Measurements from ENCODE around the gene HSD17B12.
"Not testable (repeated sequence)": the region's sequence is repeated elsewhere in the genome, so short reads cannot be mapped to it uniquely, and the experiment has no call there.

Gene HSD17B12

DNA sequence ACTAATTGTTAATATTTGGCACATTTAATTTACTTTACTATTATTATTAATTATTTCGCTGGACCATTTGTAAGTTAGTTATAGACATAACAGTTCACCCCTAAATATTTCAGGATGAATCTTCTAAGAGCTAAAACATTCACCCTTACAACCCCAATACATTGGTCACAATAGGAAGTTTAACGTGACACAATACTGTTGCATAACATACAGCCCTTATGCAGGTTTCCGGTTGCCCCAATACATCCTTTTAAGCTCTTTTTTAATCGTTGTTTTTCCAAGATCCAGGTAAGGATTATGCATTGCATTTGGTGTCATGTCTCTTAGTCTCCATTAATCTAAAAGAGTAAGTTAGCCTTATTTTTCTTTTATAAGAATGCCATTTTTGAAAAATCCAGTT, 71.2 kb downstream of the HSD17B12 start:
- no peak overlapping the region for H3K4me3 ChIP-seq (ENCODE audit: low read depth, low read length)
- DNase-seq (ENCODE audit: low read depth) = no peak
- TF ChIP-seq, protein P1, sequence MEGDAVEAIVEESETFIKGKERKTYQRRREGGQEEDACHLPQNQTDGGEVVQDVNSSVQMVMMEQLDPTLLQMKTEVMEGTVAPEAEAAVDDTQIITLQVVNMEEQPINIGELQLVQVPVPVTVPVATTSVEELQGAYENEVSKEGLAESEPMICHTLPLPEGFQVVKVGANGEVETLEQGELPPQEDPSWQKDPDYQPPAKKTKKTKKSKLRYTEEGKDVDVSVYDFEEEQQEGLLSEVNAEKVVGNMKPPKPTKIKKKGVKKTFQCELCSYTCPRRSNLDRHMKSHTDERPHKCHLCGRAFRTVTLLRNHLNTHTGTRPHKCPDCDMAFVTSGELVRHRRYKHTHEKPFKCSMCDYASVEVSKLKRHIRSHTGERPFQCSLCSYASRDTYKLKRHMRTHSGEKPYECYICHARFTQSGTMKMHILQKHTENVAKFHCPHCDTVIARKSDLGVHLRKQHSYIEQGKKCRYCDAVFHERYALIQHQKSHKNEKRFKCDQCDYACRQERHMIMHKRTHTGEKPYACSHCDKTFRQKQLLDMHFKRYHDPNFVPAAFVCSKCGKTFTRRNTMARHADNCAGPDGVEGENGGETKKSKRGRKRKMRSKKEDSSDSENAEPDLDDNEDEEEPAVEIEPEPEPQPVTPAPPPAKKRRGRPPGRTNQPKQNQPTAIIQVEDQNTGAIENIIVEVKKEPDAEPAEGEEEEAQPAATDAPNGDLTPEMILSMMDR (IDR thresholded peaks at IDR 0.05; ENCODE audit: control insufficient read depth, extremely low read depth, insufficient read depth) = no peak

DNA sequence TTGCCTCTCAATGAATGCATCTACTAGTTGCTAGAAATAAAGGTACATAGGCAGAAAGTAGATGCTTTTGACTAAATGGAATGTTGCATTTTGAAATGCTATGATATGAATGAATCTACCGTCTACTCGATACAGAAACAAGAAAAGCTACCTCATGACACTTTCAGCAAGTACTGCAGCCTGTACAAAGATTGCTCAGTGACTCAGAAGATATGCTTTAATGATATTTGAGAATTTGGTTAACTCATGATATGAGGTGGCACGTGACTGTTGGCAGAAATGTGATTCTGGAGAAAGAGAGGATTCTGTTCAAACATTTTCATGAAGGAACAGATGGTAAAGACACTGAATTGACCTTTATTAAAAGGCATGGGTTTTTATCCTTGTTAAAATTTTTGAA, 76.0 kb downstream of the HSD17B12 start:
- no peak overlapping the region for H3K4me3 ChIP-seq (ENCODE audit: low read depth, low read length)
- TF ChIP-seq, protein P1 (IDR thresholded peaks at IDR 0.05; ENCODE audit: control insufficient read depth, extremely low read depth, insufficient read depth) = no peak
- DNase-seq (ENCODE audit: low read depth) = no peak

DNA sequence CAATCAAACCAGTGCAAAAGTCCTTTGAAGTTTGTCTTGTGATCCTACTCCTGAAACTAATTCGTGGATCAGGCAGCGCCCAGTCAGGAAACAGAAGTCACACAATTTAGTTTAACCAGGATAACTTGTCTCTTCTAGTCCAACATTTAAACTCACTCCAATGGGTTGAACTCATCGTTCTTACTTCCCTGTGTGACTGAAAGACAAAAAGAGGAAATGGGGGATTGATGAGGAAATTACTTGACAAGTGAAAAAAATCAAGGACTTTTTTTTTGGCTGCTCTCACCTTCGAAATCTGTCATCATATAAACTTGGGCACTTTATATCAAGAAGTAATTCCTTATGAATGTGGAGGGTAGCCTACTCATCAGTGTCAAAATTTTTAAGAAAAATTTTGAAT, 78.4 kb downstream of the HSD17B12 start:
- TF ChIP-seq, protein P1 (IDR thresholded peaks at IDR 0.05; ENCODE audit: control insufficient read depth, extremely low read depth, insufficient read depth) = no peak
- H3K4me3 ChIP-seq (ENCODE audit: low read depth, low read length) = no peak overlapping the region
- DNase-seq (ENCODE audit: low read depth) = no peak

DNA sequence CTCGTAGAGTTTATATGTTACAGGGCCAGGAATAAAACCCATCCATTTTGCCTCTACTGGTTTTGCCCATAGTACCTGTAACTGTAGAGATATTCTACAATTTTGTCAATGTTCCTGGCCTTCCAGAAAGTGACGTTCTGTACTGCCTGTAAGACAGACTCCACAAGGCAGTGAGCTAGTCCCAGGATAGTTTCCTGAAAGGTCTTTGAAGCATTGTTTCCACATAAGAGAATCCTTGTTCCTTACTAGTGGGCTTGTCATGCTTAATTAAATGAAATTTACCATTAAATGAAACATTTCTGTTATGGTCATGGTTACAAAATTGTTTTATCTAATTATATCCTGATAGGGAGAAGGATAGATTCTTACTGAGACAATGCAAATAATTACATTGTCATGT, 80.4 kb downstream of the HSD17B12 start:
- DNase-seq (ENCODE audit: low read depth) = no peak
- no peak overlapping the region for H3K4me3 ChIP-seq (ENCODE audit: low read depth, low read length)
- TF ChIP-seq, protein P1 (IDR thresholded peaks at IDR 0.05; ENCODE audit: control insufficient read depth, extremely low read depth, insufficient read depth) = no peak

DNA sequence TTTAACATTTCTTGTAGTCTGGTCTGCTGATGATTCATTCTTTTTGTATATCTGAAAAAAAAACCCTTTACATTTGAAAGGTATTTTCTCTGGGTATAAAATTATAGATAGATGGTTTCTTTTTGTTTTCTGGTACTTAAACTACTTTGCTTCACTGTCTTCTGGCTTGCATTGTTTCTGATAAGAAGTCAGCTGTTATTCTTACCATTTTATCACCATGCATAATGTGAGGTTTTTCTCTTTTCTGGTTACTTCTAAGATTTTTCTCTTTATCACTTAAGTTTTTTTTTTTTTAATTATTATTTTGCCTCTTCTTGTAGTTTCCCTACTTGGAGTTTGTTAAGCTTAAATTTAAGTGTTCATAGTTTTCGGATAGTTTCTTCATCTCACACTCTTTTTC, 84.7 kb downstream of the HSD17B12 start:
- H3K4me3 ChIP-seq (ENCODE audit: low read depth, low read length) = no peak overlapping the region
- TF ChIP-seq, protein P1 (IDR thresholded peaks at IDR 0.05; ENCODE audit: control insufficient read depth, extremely low read depth, insufficient read depth) = no peak
- no peak for DNase-seq (ENCODE audit: low read depth)

DNA sequence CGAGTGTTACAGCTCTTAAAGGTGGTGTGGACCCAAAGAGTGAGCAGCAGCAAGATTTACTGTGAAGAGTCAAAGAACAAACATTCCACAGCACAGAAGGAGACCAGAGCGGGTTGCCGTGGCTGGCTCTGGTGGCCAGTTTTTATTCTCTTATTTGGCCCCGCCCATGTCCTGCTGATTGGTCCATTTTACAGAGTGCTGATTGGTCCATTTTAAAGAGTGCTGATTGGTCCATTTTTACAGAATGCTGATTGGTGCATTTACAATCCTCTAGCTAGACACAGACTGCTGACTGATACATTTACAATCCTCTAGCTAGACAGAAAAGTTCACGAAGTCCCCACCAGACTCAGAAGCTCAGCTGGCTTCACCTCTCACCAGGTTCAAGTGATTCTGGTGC, 88.1 kb downstream of the HSD17B12 start:
- H3K4me3 ChIP-seq (ENCODE audit: low read depth, low read length); DNase-seq (ENCODE audit: low read depth): not testable (repeated sequence)

DNA sequence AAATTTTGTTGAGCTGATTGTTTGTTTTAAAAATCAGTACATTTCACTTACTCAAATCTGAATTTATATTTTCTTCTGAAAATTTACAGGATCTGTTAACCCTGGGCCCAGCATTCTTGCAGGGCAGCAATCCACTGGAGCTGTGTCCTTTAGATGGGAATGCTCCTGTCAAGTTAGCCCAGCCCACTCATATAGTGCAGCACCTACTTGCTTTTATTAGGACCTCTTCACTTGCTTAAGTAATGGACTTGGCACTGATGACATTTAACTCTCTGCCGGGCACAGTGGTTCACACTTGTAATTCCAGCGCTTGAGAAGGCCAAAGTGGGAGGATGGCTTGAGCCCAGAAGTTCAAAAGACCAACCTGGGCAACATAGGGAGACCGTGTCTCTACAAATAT, 89.6 kb downstream of the HSD17B12 start:
- TF ChIP-seq, protein P1 (IDR thresholded peaks at IDR 0.05; ENCODE audit: control insufficient read depth, extremely low read depth, insufficient read depth) = no peak
- no peak for DNase-seq (ENCODE audit: low read depth)
- no peak overlapping the region for H3K4me3 ChIP-seq (ENCODE audit: low read depth, low read length)

DNA sequence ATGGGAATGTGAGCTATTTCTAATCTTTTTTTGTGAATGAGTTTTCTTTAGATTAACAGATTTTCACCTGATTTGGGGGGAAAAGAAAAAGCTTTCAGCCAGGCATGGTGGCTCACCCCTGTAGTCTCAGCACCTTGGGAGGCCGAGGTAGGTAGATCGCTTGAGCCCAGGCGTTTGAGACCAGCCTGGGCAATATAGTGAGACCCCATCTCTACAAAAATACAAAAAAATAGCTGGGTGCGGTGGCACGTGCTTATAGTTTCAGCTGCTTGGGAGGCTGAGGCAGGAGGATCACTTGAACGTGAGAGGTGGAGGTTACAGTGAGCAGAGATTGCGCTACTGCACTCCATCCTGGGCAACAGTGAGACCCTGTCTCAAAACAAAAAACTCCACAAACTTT, 92.2 kb downstream of the HSD17B12 start:
- H3K4me3 ChIP-seq (ENCODE audit: low read depth, low read length) = no peak overlapping the region
- no peak for DNase-seq (ENCODE audit: low read depth)
- TF ChIP-seq, protein P1 (IDR thresholded peaks at IDR 0.05; ENCODE audit: control insufficient read depth, extremely low read depth, insufficient read depth) = no peak

All from LNCaP clone FGC (cell line).